Measurements from ENCODE around the gene VPS51. TPM values are rescaled to one million over a fixed set of nuclear protein-coding genes. Genes with fewer than 3 reads are reported as not detected.

The VPS51 gene
- total and polyA plus RNA-seq, 2 of the 13 experiments (the other 11 are each of a cell fraction or from before 2014, with no cell fraction given) = 76.3 to 90.6 TPM

GRCh38 chr11:65134952-65135632 lies 39.1 kb downstream of the VPS51 start (continued):
- TF ChIP-seq TOE1 (CRISPR knock-in tag; IDR thresholded peaks at IDR 0.05) (no peak), KDM4B (CRISPR knock-in tag; IDR thresholded peaks at IDR 0.05) (0 out of 2 replicates have a peak, but pooled peaks have one; percentile 4), POLR2AphosphoS2 (IDR thresholded peaks at IDR 0.05; ENCODE audit: low read depth, low read length) (no peak), XBP1 (CRISPR knock-in tag; IDR thresholded peaks at IDR 0.05) (peak; percentile 94; the same call in 1 of the 2 replicates), THYN1 (CRISPR knock-in tag; IDR thresholded peaks at IDR 0.05; ENCODE audit: borderline replicate concordance, low read depth) (no peak), ZNF691 (CRISPR knock-in tag; IDR thresholded peaks at IDR 0.05; ENCODE audit: borderline replicate concordance, low read depth) (no peak), PREB (CRISPR knock-in tag; IDR thresholded peaks at IDR 0.05) (no peak), HIVEP1 (CRISPR knock-in tag; IDR thresholded peaks at IDR 0.05) (no peak), THAP9 (CRISPR knock-in tag; IDR thresholded peaks at IDR 0.05; ENCODE audit: borderline replicate concordance) (no peak; the same call in 1 of the 2 replicates), ZNF180 (CRISPR knock-in tag; IDR thresholded peaks at IDR 0.05; ENCODE audit: borderline replicate concordance, low read depth) (no peak), RXRA (CRISPR knock-in tag; IDR thresholded peaks at IDR 0.05) (no peak; the same call in 1 of the 2 replicates), RXRB (CRISPR knock-in tag; IDR thresholded peaks at IDR 0.05; ENCODE audit: borderline replicate concordance) (no peak), AHDC1 (CRISPR knock-in tag; IDR thresholded peaks at IDR 0.05; ENCODE audit: borderline replicate concordance) (no peak), WIZ (CRISPR knock-in tag; IDR thresholded peaks at IDR 0.05) (no peak), SMARCE1 (IDR thresholded peaks at IDR 0.05; ENCODE audit: borderline replicate concordance) (no peak), HCFC1 (IDR thresholded peaks at IDR 0.05; ENCODE audit: low read depth, low read length) (peak; percentile 15; the same call in 1 of the 2 replicates)
